Lower leg skin (tissue), 4 donors: ENCODE measurements around the gene RIMKLB. TPM values are rescaled to one million over a fixed set of nuclear protein-coding genes. Genes with fewer than 3 reads are reported as not detected.

Source experiments
- DNase-seq, 2 donors: peaks; one replicate each; pipeline ENCODE4 v3.0.0-alpha.2; 2019; ENCODE audit warnings: low spot score in 2 of 2
- H3K4me3 ChIP-seq: fragments of 200-600 bp; sonication (generic); 2 replicates; pipeline ENCODE4 v1.5.1; 2017; ENCODE audit warnings: mild to moderate bottlenecking, low read depth; ENCODE audit not compliant: poor library complexity, severe bottlenecking
- CTCF ChIP-seq, 3 donors: fragments of 450-650 bp; IDR thresholded peaks; one replicate each; pipeline ENCODE4 v1.5.1; 2016; ENCODE audit warnings: antibody characterized with exemption in 3 of 3, mild to moderate bottlenecking in 3 of 3, moderate library complexity in 2 of 3
- POLR2A ChIP-seq, 2 donors: fragments of 450-650 bp; IDR thresholded peaks; one replicate each; pipeline ENCODE4 v1.6.1; 2016 to 2017; ENCODE audit warnings: antibody characterized with exemption in 2 of 2, mild to moderate bottlenecking in 1 of 2, moderate library complexity in 1 of 2
- WGBS, 2 donors: methylation state at CpG; one replicate each; pipeline ENCODE4 v1.1.5; 2018; 5-methylcytosine and 5-hydroxymethylcytosine counted together
- intact Hi-C: fragments of 100-400 bp; cut with DNase I; formaldehyde crosslinking; loops from one replicate; pipeline ENCODE4 v1.15.0; 2023; ENCODE audit warnings: low total_unique reads
- total RNA-seq, 4 donors: library from RNA; depleted of rRNA; stranded (reverse); fragments of >200 nt; gene quantifications; one replicate each; pipeline ENCODE4 v1.1.0, GENCODE V29; 2016

Gene RIMKLB
- total RNA-seq, 4 donors from 2014 or later, result 5.8 to 17.9 (median 11.8) TPM

- no peak for TF ChIP-seq POLR2A (IDR thresholded peaks at IDR 0.05)
- no peak for TF ChIP-seq CTCF (IDR thresholded peaks at IDR 0.05)
- no peak for DNase-seq
- WGBS, 2 donors, result 47 to 50% methylated on average over 11 of the region's 11 CpGs
- no peak overlapping the region for H3K4me3 ChIP-seq
- intact Hi-C loops, result loop anchor here (10.0 kb wide), 1 partner anchor 213 kb away; no protein-coding TSS in a partner anchor
These were observed 16.5 kb upstream of the RIMKLB start for GRCh38 chr12:8681129-8681884.

GRCh38 chr12:8685051-8685450 is 12.7 kb upstream of the RIMKLB start:
- H3K4me3 ChIP-seq, result no peak overlapping the region
- no peak for TF ChIP-seq POLR2A (IDR thresholded peaks at IDR 0.05)
- no peak for TF ChIP-seq CTCF (IDR thresholded peaks at IDR 0.05)
- 71 to 74% methylated on average over 2 of the region's 2 CpGs for WGBS, 2 donors
- intact Hi-C loops, result loop anchor here (10.0 kb wide), 1 partner anchor 210 kb away; no protein-coding TSS in a partner anchor
- no peak for DNase-seq

DNA sequence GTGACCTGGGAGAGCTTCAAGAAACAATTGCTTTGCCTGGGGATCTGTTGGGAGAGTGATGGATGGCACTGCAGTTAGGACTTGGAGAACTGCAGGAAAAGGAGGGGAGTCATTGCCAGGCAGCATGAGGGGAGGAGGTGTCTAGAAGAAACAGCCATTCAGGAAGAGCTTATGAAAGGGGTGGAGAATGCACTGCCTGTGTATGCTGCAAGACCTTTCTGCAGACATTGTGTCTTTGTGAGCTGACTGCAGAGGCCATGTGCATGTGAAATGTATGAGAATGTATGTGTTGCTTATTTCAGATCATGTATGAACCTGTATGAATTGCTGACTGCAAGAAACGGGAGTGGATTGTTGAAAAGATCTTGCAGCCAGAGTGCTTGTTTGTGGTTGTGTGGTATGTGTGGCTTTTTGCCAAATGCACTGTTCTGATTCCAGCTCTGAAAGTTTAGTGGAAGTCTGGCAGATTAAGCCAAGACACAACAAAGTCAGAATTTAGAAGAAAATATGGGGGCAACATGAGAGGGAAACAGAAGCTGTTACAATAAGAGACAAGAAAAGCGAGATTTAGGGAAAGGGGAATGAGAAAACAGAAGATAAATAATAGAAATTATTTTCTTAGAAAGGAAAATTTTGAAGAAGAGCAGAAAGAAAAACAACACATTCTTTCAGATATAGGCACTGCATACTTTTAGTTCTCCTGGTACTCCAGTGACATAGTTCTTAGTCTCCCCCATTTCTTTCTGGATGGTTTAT is 9.8 kb upstream of the RIMKLB start:
- intact Hi-C loops, result loop anchor here (10.0 kb wide), 1 partner anchor 207 kb away; no protein-coding TSS in a partner anchor
- WGBS, 2 donors, result 33 to 38% methylated on average over 2 of the region's 2 CpGs
- H3K4me3 ChIP-seq, result no peak overlapping the region
- no peak for DNase-seq
- TF ChIP-seq CTCF (IDR thresholded peaks at IDR 0.05), result no peak
- no peak for TF ChIP-seq POLR2A (IDR thresholded peaks at IDR 0.05)

GRCh38 chr12:8689681-8690080 is 8.1 kb upstream of the RIMKLB start:
- WGBS, 2 donors, result 92 to 93% methylated on average over 4 of the region's 4 CpGs
- no peak overlapping the region for H3K4me3 ChIP-seq
- no peak for TF ChIP-seq CTCF (IDR thresholded peaks at IDR 0.05)
- no peak for DNase-seq
- intact Hi-C loops, result loop anchor here (10.0 kb wide), 1 partner anchor 205 kb away; no protein-coding TSS in a partner anchor

DNA sequence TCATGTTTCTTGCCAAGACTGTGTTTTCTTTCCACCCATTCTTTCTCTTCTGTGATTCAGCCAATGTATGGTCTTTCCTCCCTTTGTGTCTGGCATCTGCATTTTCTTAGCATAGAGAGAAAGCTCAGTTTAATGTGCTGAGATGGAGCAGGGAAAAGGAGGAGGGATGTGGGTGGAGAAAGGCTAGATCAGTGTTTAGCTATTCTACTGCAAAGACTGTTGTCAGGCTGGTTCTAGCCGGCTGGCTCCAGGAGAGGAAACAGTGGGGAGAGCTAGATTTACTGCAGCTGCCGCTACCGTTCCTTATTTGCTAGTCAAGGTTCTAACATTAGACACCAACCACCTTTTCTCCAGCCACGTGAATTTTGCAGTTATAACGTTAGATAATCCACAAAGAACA is 5.2 kb upstream of the RIMKLB start:
- 16 to 20% methylated on average over 5 of the region's 5 CpGs for WGBS, 2 donors
- intact Hi-C loops, result no loop called here
- H3K4me3 ChIP-seq, result no peak overlapping the region
- DNase-seq, result no peak
- TF ChIP-seq CTCF (IDR thresholded peaks at IDR 0.05) (no peak), POLR2A (IDR thresholded peaks at IDR 0.05) (no peak)
